ENCODE results near the gene TFR2. TPM values are rescaled to one million over a fixed set of nuclear protein-coding genes. Genes with fewer than 3 reads are reported as not detected.

Gene TFR2
- total and polyA plus RNA-seq, 3 donors from 2014 or later, result 0.87 to 1.5 (median 1.1) TPM

GRCh38 chr7:100575746-100576383 is 65.5 kb downstream of the TFR2 start:
- Histone ChIP-seq H3K36me3 (ENCODE audit: low read depth, missing control alignments) (no peaks in the 10 kb centered on the region), H3K4me3 (no peak overlapping the region), H3K4me1 (no peaks in the 10 kb centered on the region), H3K9me3 (no peaks in the 10 kb centered on the region), H3K27me3 (no peaks in the 10 kb centered on the region), H3K27ac (peak overlapping the region; percentile 44 to 68)
- intact Hi-C loops (cut with DNase I; ENCODE audit: low total_unique reads), result no loop called here
- TF ChIP-seq CTCF (IDR thresholded peaks at IDR 0.05) (no peak), POLR2A (IDR thresholded peaks at IDR 0.05) (no peak)
- 66 to 70% methylated on average over 12 to 17 of the region's 17 CpGs for WGBS, 2 donors
- no peak for DNase-seq

- peak; percentile 91 for DNase-seq
- intact Hi-C loops (cut with DNase I; ENCODE audit: low total_unique reads), result no loop called here
- 63 to 76% methylated on average over 14 of the region's 14 CpGs for WGBS, 2 donors
- peak overlapping the region; percentile 49 to 71 for H3K27ac ChIP-seq
- H3K27me3 ChIP-seq, result no peaks in the 10 kb centered on the region
- H3K36me3 ChIP-seq (ENCODE audit: low read depth, missing control alignments), result no peaks in the 10 kb centered on the region
- no peak overlapping the region for H3K4me3 ChIP-seq
- TF ChIP-seq CTCF (IDR thresholded peaks at IDR 0.05) (no peak), POLR2A (IDR thresholded peaks at IDR 0.05) (no peak)
- no peaks in the 10 kb centered on the region for H3K9me3 ChIP-seq
- peaks cover under 1% of the 10 kb centered on the region for H3K4me1 ChIP-seq
These were observed 66.1 kb downstream of the TFR2 start for GRCh38 chr7:100575206-100575631.

GRCh38 chr7:100574362-100575205 is 66.8 kb downstream of the TFR2 start:
- Histone ChIP-seq H3K4me1 (peaks cover 7% of the 10 kb centered on the region), H3K27ac (peak overlapping the region; percentile 49 to 71), H3K27me3 (no peaks in the 10 kb centered on the region), H3K36me3 (ENCODE audit: low read depth, missing control alignments) (no peaks in the 10 kb centered on the region), H3K9me3 (no peaks in the 10 kb centered on the region), H3K4me3 (no peak overlapping the region)
- DNase-seq, result no peak
- intact Hi-C loops (cut with DNase I; ENCODE audit: low total_unique reads), result no loop called here
- TF ChIP-seq CTCF (IDR thresholded peaks at IDR 0.05) (no peak), POLR2A (IDR thresholded peaks at IDR 0.05) (no peak)
- 72 to 73% methylated on average over 24 to 44 of the region's 44 CpGs for whole genome bisulfite sequencing, 2 donors

GRCh38 chr7:100573691-100574361 is 67.5 kb downstream of the TFR2 start, which contains the start of gene SAP25:
TSS of gene SAP25 (minus strand) at chr7:100573900. CDS start at chr7:100573742, 158 bp downstream.
- H3K9me3 ChIP-seq, result no peaks in the 10 kb centered on the region
- no peaks in the 10 kb centered on the region for H3K36me3 ChIP-seq (ENCODE audit: low read depth, missing control alignments)
- DNase-seq, result peak; percentile 56
- peaks cover 15% of the 10 kb centered on the region for H3K4me1 ChIP-seq
- H3K4me3 ChIP-seq, result peak within 1 kb of the TSS; percentile 27 to 41
- 72 to 88% methylated on average over 12 to 69 of the region's 70 CpGs for WGBS, 2 donors
- TF ChIP-seq CTCF (IDR thresholded peaks at IDR 0.05), result peak in 2 of 3 experiments; percentile 42 to 53
- TF ChIP-seq POLR2A (IDR thresholded peaks at IDR 0.05), result no peak
- no peaks in the 10 kb centered on the region for H3K27me3 ChIP-seq
- peak within 1 kb of the TSS; percentile 49 to 71 for H3K27ac ChIP-seq
- intact Hi-C loops (cut with DNase I; ENCODE audit: low total_unique reads), result no loop called here
